ENCODE results near the gene HNRNPA0.
"Not testable (repeated sequence)": the region's sequence is repeated elsewhere in the genome, so short reads cannot be mapped to it uniquely, and the experiment has no call there.

Gene HNRNPA0

GRCh38 chr5:137782055-137782454 lies 27.9 kb upstream of the HNRNPA0 start:
- Histone ChIP-seq H3K27me3 (ENCODE audit: control insufficient read depth in 1 of 2, insufficient read depth in 2 of 2, low read length in 2 of 2) (no peaks in the 10 kb centered on the region), H3K4me3 (ENCODE audit: low read length in 2 of 2) (no peak overlapping the region), H3K4me1 (ENCODE audit: control insufficient read depth, insufficient read depth, low read length) (no peaks in the 10 kb centered on the region), H3K36me3 (ENCODE audit: control insufficient read depth in 2 of 2, insufficient read depth in 2 of 2, low read length in 2 of 2) (no peaks in the 10 kb centered on the region), H3K9ac (ENCODE audit: low read length in 2 of 2) (no peak overlapping the region), H3K9me3 (ENCODE audit: control insufficient read depth in 2 of 2, low read length in 2 of 2) (no peaks in the 10 kb centered on the region), H3K27ac (ENCODE audit: low read length) (no peak overlapping the region)

GRCh38 chr5:137778772-137779564 lies 24.8 kb upstream of the HNRNPA0 start:
- Histone ChIP-seq H3K9ac (ENCODE audit: low read length in 2 of 2) (no peak overlapping the region), H3K4me3 (ENCODE audit: low read length in 2 of 2) (no peak overlapping the region), H3K4me1 (ENCODE audit: control insufficient read depth, insufficient read depth, low read length) (no peaks in the 10 kb centered on the region), H3K27ac (ENCODE audit: low read length) (no peak overlapping the region), H3K9me3 (ENCODE audit: control insufficient read depth in 2 of 2, low read length in 2 of 2) (no peaks in the 10 kb centered on the region), H3K36me3 (ENCODE audit: control insufficient read depth in 2 of 2, insufficient read depth in 2 of 2, low read length in 2 of 2) (no peaks in the 10 kb centered on the region), H3K27me3 (ENCODE audit: control insufficient read depth in 1 of 2, insufficient read depth in 2 of 2, low read length in 2 of 2) (no peaks in the 10 kb centered on the region)

- not testable (repeated sequence) for H3K27me3 ChIP-seq (ENCODE audit: control insufficient read depth in 1 of 2, insufficient read depth in 2 of 2, low read length in 2 of 2); H3K27ac ChIP-seq (ENCODE audit: low read length); H3K9ac ChIP-seq (ENCODE audit: low read length in 2 of 2); H3K9me3 ChIP-seq (ENCODE audit: control insufficient read depth in 2 of 2, low read length in 2 of 2); H3K36me3 ChIP-seq (ENCODE audit: control insufficient read depth in 2 of 2, insufficient read depth in 2 of 2, low read length in 2 of 2); H3K4me3 ChIP-seq (ENCODE audit: low read length in 2 of 2); H3K4me1 ChIP-seq (ENCODE audit: control insufficient read depth, insufficient read depth, low read length)
These were observed 13.8 kb upstream of the HNRNPA0 start for GRCh38 chr5:137767937-137768336.

- Histone ChIP-seq H3K27ac (ENCODE audit: low read length) (no peak overlapping the region), H3K9ac (ENCODE audit: low read length in 2 of 2) (no peak overlapping the region), H3K27me3 (ENCODE audit: control insufficient read depth in 1 of 2, insufficient read depth in 2 of 2, low read length in 2 of 2) (no peaks in the 10 kb centered on the region), H3K4me3 (ENCODE audit: low read length in 2 of 2) (no peak overlapping the region), H3K36me3 (ENCODE audit: control insufficient read depth in 2 of 2, insufficient read depth in 2 of 2, low read length in 2 of 2) (no peaks in the 10 kb centered on the region), H3K4me1 (ENCODE audit: control insufficient read depth, insufficient read depth, low read length) (no peaks in the 10 kb centered on the region), H3K9me3 (ENCODE audit: control insufficient read depth in 2 of 2, low read length in 2 of 2) (no peaks in the 10 kb centered on the region)
These were observed 7.4 kb upstream of the HNRNPA0 start for GRCh38 chr5:137761566-137761965.

DNA sequence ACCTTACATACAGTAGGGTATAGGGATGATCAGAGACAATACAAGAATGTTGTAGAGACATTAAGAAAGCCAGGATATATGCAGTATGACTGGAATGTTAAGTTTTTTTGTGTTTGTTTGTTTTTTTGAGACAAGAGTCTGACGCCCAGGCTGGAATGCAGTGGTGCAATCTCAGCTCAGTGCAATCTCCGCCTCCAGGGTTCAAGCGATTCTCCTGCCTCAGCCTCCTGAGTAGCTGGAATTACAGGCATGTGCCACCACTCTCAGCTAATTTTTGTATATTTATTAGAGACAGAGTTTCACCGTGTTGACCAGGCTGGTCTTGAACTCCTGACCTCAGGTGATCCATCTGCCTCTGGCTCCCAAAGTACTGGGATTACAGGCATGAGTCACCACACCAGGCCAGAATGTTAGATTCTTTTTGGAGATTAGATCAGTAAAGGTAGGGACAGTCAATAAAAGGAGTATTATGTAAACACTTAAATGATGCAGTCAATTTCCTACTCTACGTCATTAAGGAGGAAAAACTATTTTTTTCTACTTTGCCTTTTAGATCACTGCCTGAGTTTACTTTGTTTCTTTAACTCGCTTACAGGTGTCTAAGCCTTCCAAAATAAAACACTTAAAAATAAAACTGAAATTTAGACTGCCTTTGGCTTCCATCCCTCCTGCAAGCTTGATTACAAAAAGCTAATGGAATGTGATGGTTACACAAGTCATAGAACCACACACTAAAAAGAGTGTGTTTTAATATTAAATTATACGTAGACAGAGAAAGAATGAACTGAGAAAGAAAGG lies 6.8 kb upstream of the HNRNPA0 start:
- Histone ChIP-seq H3K9me3 (ENCODE audit: control insufficient read depth in 2 of 2, low read length in 2 of 2) (no peaks in the 10 kb centered on the region), H3K27me3 (ENCODE audit: control insufficient read depth in 1 of 2, insufficient read depth in 2 of 2, low read length in 2 of 2) (no peaks in the 10 kb centered on the region), H3K4me3 (ENCODE audit: low read length in 2 of 2) (no peak overlapping the region), H3K4me1 (ENCODE audit: control insufficient read depth, insufficient read depth, low read length) (no peaks in the 10 kb centered on the region), H3K27ac (ENCODE audit: low read length) (no peak overlapping the region), H3K36me3 (ENCODE audit: control insufficient read depth in 2 of 2, insufficient read depth in 2 of 2, low read length in 2 of 2) (no peaks in the 10 kb centered on the region), H3K9ac (ENCODE audit: low read length in 2 of 2) (no peak overlapping the region)

DNA sequence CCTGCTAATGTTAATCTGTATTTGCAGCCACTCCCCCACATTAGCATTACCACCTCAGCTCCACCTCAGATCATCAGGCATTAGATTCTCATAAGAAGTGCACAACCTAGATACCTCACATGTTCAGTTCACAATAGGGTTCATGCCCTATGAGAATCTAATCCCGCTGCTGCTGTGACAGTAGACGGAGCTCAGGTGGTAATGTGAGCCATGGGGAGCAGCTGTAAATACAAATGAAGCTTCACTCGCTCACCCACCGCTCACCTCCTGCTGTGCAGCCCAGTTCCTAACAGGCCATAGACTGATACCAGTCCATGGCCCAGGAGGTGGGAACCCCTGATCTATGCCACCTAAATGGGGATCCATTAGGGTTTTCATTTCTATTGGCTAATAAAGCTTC lies 6.1 kb upstream of the HNRNPA0 start:
- H3K36me3 ChIP-seq (ENCODE audit: control insufficient read depth in 2 of 2, insufficient read depth in 2 of 2, low read length in 2 of 2), result no peaks in the 10 kb centered on the region

GRCh38 chr5:137758715-137759306 lies 4.6 kb upstream of the HNRNPA0 start:
- Histone ChIP-seq H3K27me3 (ENCODE audit: control insufficient read depth in 1 of 2, insufficient read depth in 2 of 2, low read length in 2 of 2) (no peaks in the 10 kb centered on the region), H3K9ac (ENCODE audit: low read length in 2 of 2) (no peak overlapping the region), H3K36me3 (ENCODE audit: control insufficient read depth in 2 of 2, insufficient read depth in 2 of 2, low read length in 2 of 2) (no peaks in the 10 kb centered on the region), H3K4me3 (ENCODE audit: low read length in 2 of 2) (no peak overlapping the region), H3K9me3 (ENCODE audit: control insufficient read depth in 2 of 2, low read length in 2 of 2) (no peaks in the 10 kb centered on the region), H3K4me1 (ENCODE audit: control insufficient read depth, insufficient read depth, low read length) (no peaks in the 10 kb centered on the region), H3K27ac (ENCODE audit: low read length) (no peak overlapping the region)

More for the DNA sequence above, 6.1 kb upstream of the HNRNPA0 start:
- no peaks in the 10 kb centered on the region for H3K27me3 ChIP-seq (ENCODE audit: control insufficient read depth in 1 of 2, insufficient read depth in 2 of 2, low read length in 2 of 2)
- H3K4me3 ChIP-seq (ENCODE audit: low read length in 2 of 2), result no peak overlapping the region
- H3K27ac ChIP-seq (ENCODE audit: low read length), result no peak overlapping the region
- H3K9ac ChIP-seq (ENCODE audit: low read length in 2 of 2), result no peak overlapping the region
- H3K9me3 ChIP-seq (ENCODE audit: control insufficient read depth in 2 of 2, low read length in 2 of 2), result no peaks in the 10 kb centered on the region
- H3K4me1 ChIP-seq (ENCODE audit: control insufficient read depth, insufficient read depth, low read length), result no peaks in the 10 kb centered on the region

DNA sequence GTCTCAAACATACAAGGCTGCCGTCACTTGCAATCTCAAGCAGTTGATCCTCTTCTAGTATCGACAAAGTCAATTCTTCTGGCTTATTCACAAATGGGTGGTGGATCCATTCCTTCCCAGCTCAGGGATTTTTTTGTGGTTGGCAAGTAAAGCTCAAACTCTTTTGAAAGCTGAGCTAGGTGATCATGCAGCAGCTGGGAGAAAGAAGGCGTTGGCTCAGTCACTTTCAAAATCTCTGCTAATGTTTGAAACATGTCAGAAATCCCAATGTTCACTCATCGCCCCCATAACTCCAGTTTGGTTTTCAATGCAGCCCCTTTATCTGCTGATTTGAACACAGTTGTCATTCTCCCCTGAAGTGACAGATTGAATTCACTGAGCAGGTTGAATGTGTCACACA lies 4.0 kb upstream of the HNRNPA0 start:
- Histone ChIP-seq H3K36me3 (ENCODE audit: control insufficient read depth in 2 of 2, insufficient read depth in 2 of 2, low read length in 2 of 2) (no peaks in the 10 kb centered on the region), H3K27ac (ENCODE audit: low read length) (no peak overlapping the region), H3K27me3 (ENCODE audit: control insufficient read depth in 1 of 2, insufficient read depth in 2 of 2, low read length in 2 of 2) (no peaks in the 10 kb centered on the region), H3K9ac (ENCODE audit: low read length in 2 of 2) (no peak overlapping the region), H3K4me1 (ENCODE audit: control insufficient read depth, insufficient read depth, low read length) (no peaks in the 10 kb centered on the region), H3K9me3 (ENCODE audit: control insufficient read depth in 2 of 2, low read length in 2 of 2) (no peaks in the 10 kb centered on the region), H3K4me3 (ENCODE audit: low read length in 2 of 2) (no peak overlapping the region)

DNA sequence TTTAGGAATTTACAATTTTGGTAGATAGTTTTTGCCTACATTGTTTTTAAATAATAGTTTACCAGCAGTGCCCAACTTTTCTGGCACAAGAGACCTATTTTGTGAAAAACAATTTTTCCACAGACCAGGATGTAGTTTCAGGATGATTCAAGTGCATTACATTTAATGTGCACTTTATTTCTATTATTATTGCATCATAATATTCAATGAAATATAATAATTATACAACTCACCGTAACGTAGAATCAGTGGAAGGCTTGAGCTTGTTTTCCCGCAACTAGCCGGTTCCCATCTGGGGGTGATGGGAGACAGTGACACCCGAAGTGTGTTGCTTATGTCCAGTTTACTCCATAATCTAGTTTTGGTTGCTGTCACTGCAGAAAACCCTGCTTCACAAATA lies 3.5 kb upstream of the HNRNPA0 start:
- H3K4me1 ChIP-seq (ENCODE audit: control insufficient read depth, insufficient read depth, low read length), result no peaks in the 10 kb centered on the region
- H3K9ac ChIP-seq (ENCODE audit: low read length in 2 of 2), result no peak overlapping the region
- H3K9me3 ChIP-seq (ENCODE audit: control insufficient read depth in 2 of 2, low read length in 2 of 2), result no peaks in the 10 kb centered on the region
- H3K27ac ChIP-seq (ENCODE audit: low read length), result no peak overlapping the region
- no peaks in the 10 kb centered on the region for H3K27me3 ChIP-seq (ENCODE audit: control insufficient read depth in 1 of 2, insufficient read depth in 2 of 2, low read length in 2 of 2)
- no peaks in the 10 kb centered on the region for H3K36me3 ChIP-seq (ENCODE audit: control insufficient read depth in 2 of 2, insufficient read depth in 2 of 2, low read length in 2 of 2)
- H3K4me3 ChIP-seq (ENCODE audit: low read length in 2 of 2), result no peak overlapping the region

GRCh38 chr5:137754961-137755762 lies 999 bp upstream of the HNRNPA0 start:
- Histone ChIP-seq H3K9me3 (ENCODE audit: control insufficient read depth in 2 of 2, low read length in 2 of 2) (no peaks in the 10 kb centered on the region), H3K27ac (ENCODE audit: low read length) (peak overlapping the region; percentile 100), H3K27me3 (ENCODE audit: control insufficient read depth in 1 of 2, insufficient read depth in 2 of 2, low read length in 2 of 2) (no peaks in the 10 kb centered on the region), H3K9ac (ENCODE audit: low read length in 2 of 2) (peak overlapping the region; percentile 100), H3K36me3 (ENCODE audit: control insufficient read depth in 2 of 2, insufficient read depth in 2 of 2, low read length in 2 of 2) (no peaks in the 10 kb centered on the region), H3K4me1 (ENCODE audit: control insufficient read depth, insufficient read depth, low read length) (peaks cover 12% of the 10 kb centered on the region), H3K4me3 (ENCODE audit: low read length in 2 of 2) (peak overlapping the region; percentile 88 to 94)

All from stomach smooth muscle (tissue), 2 donors.